COLO829 (cell line): ENCODE data around the gene USP28.
"Not testable (repeated sequence)": the region's sequence is repeated elsewhere in the genome, so short reads cannot be mapped to it uniquely, and the experiment has no call there.

Experiments
- DNase-seq: peaks from one replicate; pipeline ENCODE4 v3.0.0; 2012; ENCODE audit warnings: low spot score

Gene USP28

GRCh38 chr11:113835306-113835705, 40.1 kb downstream of the USP28 start:
- DNase-seq, result no peak

- peak; percentile 68 for DNase-seq
Measured at GRCh38 chr11:113833151-113833550, 42.2 kb downstream of the USP28 start.

GRCh38 chr11:113831314-113831713, 44.1 kb downstream of the USP28 start:
- no peak for DNase-seq

DNA sequence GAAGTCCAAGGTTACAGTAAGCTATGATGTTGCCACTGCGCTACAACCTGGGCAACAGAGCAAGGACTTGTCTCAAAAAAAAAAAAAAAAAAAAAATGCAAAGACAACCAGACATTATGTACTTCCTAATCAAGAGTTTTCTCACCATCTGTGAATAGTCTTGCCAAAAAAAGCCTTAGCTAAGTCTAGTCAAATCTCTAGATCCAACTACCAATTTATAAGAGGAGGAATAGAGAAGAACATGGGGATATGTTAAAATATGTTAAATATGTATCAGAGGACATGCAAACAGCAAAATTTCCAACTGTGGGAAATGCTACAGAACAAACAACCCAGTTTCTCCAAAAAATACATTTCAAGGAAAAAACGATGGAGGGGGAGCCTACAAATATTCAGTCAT, 45.6 kb downstream of the USP28 start:
- DNase-seq, result no peak

DNA sequence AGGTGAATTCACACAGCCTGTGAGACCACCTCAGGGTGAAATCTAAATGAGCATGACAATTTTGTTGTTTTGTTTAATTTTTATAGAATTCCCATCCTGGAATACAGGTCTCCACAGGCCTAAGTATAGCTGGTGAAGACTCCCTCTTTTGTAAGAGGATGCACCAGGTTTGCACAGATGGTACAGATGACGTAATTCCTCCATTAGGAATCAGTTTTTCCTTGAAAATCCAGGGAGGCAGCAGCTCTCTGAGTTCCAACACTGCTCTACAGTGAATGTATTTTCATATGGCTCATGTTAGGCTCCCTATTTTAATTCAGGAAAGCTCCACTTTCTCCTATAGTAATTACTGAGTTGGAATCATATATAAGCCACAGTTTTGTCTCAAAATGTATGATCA, 47.2 kb downstream of the USP28 start:
- no peak for DNase-seq

DNA sequence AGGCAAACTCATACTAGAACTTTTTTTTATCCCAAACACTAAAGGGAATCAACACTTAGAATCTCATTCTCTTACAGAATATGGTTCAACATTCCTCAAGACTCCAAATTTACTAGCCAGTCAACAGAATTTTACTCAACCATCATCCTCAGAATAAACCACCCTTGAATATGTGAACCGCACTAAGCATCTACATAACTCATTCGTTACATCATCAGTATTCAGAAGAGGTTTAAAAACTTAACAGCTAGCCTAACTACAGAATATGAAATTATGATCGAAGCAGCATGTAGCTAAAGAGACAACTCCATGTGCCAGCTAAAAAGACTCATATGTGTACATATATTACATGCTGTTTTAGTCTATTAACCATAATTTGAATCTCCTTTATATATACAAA, 47.9 kb downstream of the USP28 start:
- no peak for DNase-seq

- no peak for DNase-seq
Measured at GRCh38 chr11:113818426-113818825, 56.9 kb downstream of the USP28 start.

DNA sequence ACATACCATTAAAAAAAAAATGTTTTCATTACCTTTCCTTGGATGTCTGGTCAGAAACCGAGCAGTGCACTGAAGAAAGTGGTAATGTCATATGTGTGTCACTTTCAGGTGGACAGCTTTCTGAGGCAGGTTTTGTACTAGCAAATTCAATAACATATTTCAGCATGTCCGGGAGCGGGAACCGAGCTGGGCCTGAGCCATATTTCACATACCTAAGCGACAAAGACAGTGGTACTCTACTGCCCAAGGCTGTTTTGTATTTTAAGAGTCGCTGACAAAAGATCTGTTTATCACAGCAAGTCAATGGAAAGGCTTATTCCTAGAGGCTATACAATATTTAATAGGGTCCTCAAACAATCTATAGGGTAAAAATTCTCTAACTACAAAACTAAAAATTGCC, 57.7 kb downstream of the USP28 start:
- no peak for DNase-seq

DNA sequence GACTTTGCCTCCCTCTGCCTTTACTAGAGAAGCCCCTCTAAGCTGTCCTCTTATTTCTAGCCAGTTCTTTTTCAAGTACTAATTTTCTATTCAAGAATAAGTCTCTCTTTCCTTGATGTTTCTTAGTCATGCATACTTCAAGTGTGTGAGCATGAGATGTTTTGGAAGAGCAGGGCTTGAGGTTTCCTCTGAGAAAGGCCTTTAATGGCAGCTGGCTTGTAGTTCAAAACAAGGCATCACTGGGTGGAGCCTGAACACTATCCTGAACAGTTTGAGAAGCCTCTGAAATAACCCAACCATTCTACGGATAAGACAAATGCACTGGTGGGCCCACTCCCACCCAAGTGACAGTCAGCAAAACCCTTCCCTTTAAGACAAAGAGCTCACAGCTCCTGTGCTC, 58.2 kb downstream of the USP28 start:
- DNase-seq, result no peak

DNA sequence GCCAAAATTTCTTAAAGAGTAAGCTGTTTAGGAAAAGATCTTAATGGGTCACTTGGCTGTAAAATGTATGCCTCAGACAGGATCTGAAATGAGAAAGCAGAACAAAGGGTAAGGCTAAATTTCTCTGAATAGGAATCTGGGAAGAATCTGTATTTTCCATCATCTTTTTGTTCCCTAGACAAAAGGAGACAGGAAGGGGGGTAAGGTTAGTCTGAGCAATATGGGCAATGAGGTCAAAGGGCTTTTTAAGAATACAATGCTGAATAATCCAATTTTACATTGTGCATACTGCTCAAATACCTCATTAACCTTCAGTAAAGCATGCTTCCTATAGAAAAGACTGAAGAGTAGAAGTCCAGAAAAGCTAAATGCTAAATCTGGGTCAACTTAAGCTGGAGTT, 61.2 kb downstream of the USP28 start:
- DNase-seq, result no peak

DNA sequence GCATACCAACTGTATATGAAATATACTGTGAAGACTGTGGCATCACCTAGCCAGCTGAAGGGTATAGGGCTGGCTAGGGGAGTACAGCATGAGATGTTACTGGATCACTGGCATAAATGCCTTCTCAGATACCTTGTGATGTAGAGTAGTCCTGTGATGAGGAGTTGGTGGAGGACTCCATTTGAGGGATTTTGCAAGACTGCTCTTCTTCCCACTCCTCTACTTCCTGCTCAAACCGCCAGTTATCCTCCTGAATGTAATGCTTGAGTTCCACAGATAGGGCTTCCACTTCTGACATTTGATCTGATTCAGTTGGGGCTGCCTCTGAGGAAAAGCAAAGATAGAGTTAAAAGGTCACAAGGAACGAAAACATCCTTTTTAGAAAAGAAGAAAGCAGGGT, 66.4 kb downstream of the USP28 start:
- no peak for DNase-seq

GRCh38 chr11:113806406-113806805, 69.0 kb downstream of the USP28 start:
- DNase-seq, result peak; percentile 11

- DNase-seq, result no peak
Measured at GRCh38 chr11:113805640-113806039, 69.7 kb downstream of the USP28 start.

DNA sequence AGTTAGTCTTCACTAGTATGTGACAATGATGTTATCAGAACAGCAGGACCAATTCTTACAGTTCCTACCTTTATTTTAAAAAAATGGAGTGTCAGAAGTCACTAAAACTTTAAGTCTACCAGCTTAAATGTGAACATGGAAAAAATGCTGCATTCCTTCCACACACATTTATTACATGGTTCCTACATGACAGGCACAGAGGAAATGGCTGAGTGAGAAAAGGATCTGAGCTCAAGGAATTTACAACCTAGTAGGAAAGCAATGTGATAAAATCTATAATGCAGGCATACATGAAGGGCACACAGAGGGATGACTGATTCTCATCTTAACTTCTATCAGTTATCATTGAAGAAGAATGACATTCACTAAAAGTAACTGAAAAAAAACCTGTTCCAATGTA, 72.8 kb downstream of the USP28 start:
- DNase-seq, result no peak

DNA sequence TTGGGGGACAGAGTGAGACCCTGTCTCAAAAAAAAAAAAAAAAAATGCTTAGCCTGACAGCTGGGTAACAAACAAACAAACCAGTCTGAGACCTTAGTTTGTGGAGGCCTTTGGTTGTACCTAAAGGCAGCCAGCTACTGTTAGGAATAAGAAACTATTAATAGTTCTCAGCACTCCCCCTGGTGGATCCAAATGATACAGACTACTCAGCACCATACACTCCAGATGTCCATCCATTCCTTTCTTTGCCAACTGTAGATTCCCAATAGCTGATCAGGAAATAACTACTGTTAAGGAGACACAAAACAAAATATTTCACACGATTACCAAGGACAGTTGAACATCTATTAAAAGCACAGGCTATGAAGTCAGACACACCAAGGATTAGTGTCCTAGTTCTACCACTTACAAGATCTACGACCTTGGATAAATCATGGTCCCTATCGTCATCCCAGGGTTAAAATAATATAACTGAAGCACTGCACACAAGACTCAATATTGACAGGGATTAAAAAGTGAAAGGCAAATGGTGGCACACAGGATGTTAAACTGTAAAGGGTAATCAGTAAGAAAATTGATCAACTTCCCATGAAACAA, 78.6 kb downstream of the USP28 start:
- DNase-seq, result peak; percentile 43

DNA sequence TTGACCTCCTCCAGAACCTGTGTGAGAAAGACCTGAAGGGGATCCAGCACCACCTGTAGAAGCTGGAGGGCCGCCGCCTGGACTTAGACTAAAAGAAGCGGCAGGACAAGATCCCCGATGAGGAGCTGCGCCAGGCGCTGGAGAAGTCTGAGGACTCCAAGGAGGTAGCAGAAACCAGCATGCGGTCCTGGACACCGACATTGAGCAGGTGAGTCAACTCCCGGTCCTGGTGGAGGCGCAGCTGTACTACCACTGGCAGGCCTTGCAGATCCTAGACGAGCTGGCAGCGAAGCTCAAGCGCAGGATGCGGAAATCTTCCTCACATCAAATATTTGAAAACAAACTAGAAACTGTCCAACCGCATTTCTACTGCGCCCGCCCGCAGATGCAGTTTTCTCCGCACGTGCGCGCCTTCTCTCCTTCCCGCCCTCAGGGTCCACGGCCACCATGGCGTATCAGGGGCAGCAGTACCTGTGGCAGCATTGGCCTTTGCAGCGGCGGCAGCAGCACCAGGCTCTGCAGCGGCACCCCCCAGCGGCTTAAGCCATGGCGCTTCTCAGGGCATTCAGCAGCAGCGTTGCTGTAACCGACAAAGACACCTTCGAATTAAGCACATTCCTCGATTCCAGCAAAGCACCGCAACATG, 85.6 kb downstream of the USP28 start:
- no peak for DNase-seq

- DNase-seq, result not testable (repeated sequence)
Measured at GRCh38 chr11:113789016-113789415, 86.4 kb downstream of the USP28 start.

- no peak for DNase-seq
Measured at GRCh38 chr11:113782134-113782533, 93.2 kb downstream of the USP28 start.

- no peak for DNase-seq
Measured at GRCh38 chr11:113781682-113782081, 93.7 kb downstream of the USP28 start.

GRCh38 chr11:113779496-113779895, 95.9 kb downstream of the USP28 start, which contains the start of gene CLDN25:
Gene CLDN25 (plus strand): TSS chr11:113779796. CDS start chr11:113779796, 0 bp downstream.
- no peak for DNase-seq

- peak; percentile 53 for DNase-seq
Measured at GRCh38 chr11:113778111-113778910, 97.1 kb downstream of the USP28 start.

DNA sequence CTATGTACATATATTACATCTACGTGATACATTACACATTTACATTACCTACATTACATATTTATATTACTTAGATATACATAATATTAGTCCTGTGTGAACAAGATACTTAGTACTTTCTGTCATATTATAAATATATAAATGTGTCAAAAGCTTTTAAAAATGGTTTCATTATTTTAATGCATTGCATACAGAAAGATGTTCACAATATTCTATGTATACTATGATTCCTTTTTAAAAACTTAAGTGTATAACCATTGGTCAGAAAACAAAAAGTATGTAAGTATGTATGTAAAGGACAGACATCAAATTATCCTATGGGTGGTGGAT, 101.2 kb downstream of the USP28 start:
- DNase-seq, result no peak

GRCh38 chr11:113773416-113774173, 101.8 kb downstream of the USP28 start, which contains the start of gene ZW10:
Gene ZW10 (minus strand): TSS chr11:113773692. CDS start chr11:113773666, 26 bp downstream.
- DNase-seq, result peak; percentile 86
